AG09309 (cell line): ENCODE results near the gene AEBP1.

Experiments
- DNase-seq: peaks from one replicate; pipeline ENCODE4 v3.0.0-alpha.2; 2010; ENCODE audit warnings: low read depth
- H3K4me3 ChIP-seq: 2 replicates; pipeline ENCODE4 v1.5.1; 2011; ENCODE audit warnings: mild to moderate bottlenecking, low read depth, low read length, moderate library complexity; ENCODE audit not compliant: control insufficient read depth
- CTCF ChIP-seq: IDR thresholded peaks from 2 replicates; pipeline ENCODE4 v1.5.1; 2011; ENCODE audit warnings: mild to moderate bottlenecking, low read depth, low read length, inconsistent platforms; ENCODE audit not compliant: insufficient read depth, control insufficient read depth; ENCODE audit errors: missing control alignments

The AEBP1 gene

GRCh38 chr7:44155191-44156185, 51.3 kb downstream of the AEBP1 start:
- no peak for DNase-seq
- no peak overlapping the region for H3K4me3 ChIP-seq
- no peak for TF ChIP-seq CTCF

GRCh38 chr7:44156453-44157010, 52.4 kb downstream of the AEBP1 start:
- no peak overlapping the region for H3K4me3 ChIP-seq
- no peak for TF ChIP-seq CTCF
- no peak for DNase-seq

GRCh38 chr7:44157116-44158080, 53.3 kb downstream of the AEBP1 start:
- no peak for TF ChIP-seq CTCF
- DNase-seq, result no peak
- no peak overlapping the region for H3K4me3 ChIP-seq

GRCh38 chr7:44158096-44158872, 54.1 kb downstream of the AEBP1 start:
- no peak for TF ChIP-seq CTCF
- H3K4me3 ChIP-seq, result no peak overlapping the region
- DNase-seq, result no peak

- TF ChIP-seq CTCF, result no peak
- no peak overlapping the region for H3K4me3 ChIP-seq
- no peak for DNase-seq
These were observed 54.9 kb downstream of the AEBP1 start for GRCh38 chr7:44158873-44159631.
